Activated T-cell treated with anti-CD3 and anti-CD28 coated beads, Interleukin-2, amount 50 U/mL, for 72 hours (primary cell): ENCODE data around the gene GPRC5C. TPM values are rescaled to one million over a fixed set of nuclear protein-coding genes. Genes with fewer than 3 reads are reported as not detected.
"Not testable (repeated sequence)": the region's sequence is repeated elsewhere in the genome, so short reads cannot be mapped to it uniquely, and the experiment has no call there.

Experiments
- ATAC-seq, 2 donors: fragments of 150-1000 bp; cut with Tn5 transposase; replicated peaks in 1 of 2; 2 replicates each; pipeline ENCODE4 v1.10.0; 2021; ENCODE audit warnings: moderate library complexity in 2 of 2, mild to moderate bottlenecking in 1 of 2
- DNase-seq, 2 donors: peaks; one replicate each; pipeline ENCODE4 v3.0.0; 2021 to 2022; ENCODE audit warnings: mixed read lengths in 1 of 2
- H3K27ac Mint-ChIP-seq: one replicate; pipeline ENCODE4 v1.8.0; 2022; ENCODE audit warnings: mild to moderate bottlenecking, moderate library complexity, mixed read lengths
- H3K27me3 Mint-ChIP-seq: one replicate; pipeline ENCODE4 v1.8.0; 2022; ENCODE audit warnings: low read depth, mixed read lengths
- H3K36me3 Mint-ChIP-seq, 2 donors: one replicate each; pipeline ENCODE4 v1.8.0; 2022; ENCODE audit warnings: mixed read lengths in 2 of 2, mild to moderate bottlenecking in 1 of 2; ENCODE audit not compliant: insufficient read depth in 2 of 2
- H3K4me1 Mint-ChIP-seq: one replicate; pipeline ENCODE4 v1.8.0; 2022; ENCODE audit warnings: low read depth, mixed read lengths
- H3K4me3 Mint-ChIP-seq, 2 donors: one replicate each; pipeline ENCODE4 v1.8.0; 2022; ENCODE audit warnings: mild to moderate bottlenecking in 2 of 2, mixed read lengths in 2 of 2, moderate library complexity in 2 of 2
- H3K9me3 Mint-ChIP-seq, 2 donors: one replicate each; pipeline ENCODE4 v1.8.0; 2022; ENCODE audit warnings: mixed read lengths in 2 of 2
- total RNA-seq, 2 donors: library from RNA; stranded (reverse); gene quantifications; one replicate each; pipeline ENCODE4 v1.2.3, GENCODE V29; 2022

Gene GPRC5C
- total RNA-seq, 2 donors from 2014 or later = 1.3 to 2.3 TPM

DNA sequence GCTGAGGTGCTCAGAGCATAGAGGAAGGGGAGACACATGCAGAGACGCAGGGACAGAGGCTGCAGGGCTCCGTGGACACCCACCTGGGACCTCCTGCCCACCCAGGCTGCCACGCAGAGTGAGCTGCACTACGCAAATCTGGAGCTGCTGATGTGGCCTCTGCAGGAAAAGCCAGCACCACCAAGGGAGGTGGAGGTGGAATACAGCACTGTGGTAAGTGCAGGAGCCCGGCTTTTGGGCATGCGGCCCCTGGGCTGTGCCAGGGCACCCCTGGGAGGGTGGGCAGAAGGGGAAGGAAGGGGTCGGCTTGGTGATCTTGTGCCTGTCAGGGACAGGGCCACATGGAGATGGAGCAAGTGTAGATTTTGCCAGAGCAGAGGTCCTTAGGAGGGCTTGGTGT, 49.7 kb downstream of the GPRC5C start:
- Mint-ChIP-seq H3K4me3 (no peak overlapping the region), H3K27ac (no peak overlapping the region), H3K9me3 (peaks cover 2 to 4% of the 10 kb centered on the region in 2 donors), H3K27me3 (no peaks in the 10 kb centered on the region), H3K36me3 (peaks cover 0 to 4% of the 10 kb centered on the region in 2 donors), H3K4me1 (peaks cover 35% of the 10 kb centered on the region)
- DNase-seq = no peak
- no peak for ATAC-seq

DNA sequence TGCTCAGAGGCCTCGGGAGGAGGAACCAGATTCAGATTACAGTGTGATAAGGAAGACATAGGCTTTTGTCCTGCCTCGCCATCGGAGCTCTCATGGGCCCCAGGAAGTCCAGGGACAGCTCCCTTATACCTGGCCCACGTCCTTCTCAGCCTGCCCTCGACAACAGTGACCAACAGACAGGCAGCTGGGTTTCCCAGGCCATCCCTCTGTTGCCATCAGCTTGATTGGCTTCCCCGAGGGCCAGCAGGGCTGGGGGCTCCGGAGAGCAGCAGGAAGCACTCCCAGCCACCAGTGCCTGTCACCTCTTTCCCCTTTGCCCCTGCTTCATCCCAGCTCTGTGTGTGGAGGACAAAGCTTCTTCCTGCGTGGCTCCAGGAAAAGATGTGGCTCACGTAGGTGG, 52.2 kb downstream of the GPRC5C start:
- DNase-seq (no peak), ATAC-seq (no peak)
- H3K4me3 Mint-ChIP-seq = no peak overlapping the region
- no peaks in the 10 kb centered on the region for H3K27me3 Mint-ChIP-seq
- no peak overlapping the region for H3K27ac Mint-ChIP-seq
- H3K36me3 Mint-ChIP-seq = peaks cover 0 to 1% of the 10 kb centered on the region in 2 donors
- peaks cover 0 to 1% of the 10 kb centered on the region in 2 donors for H3K9me3 Mint-ChIP-seq
- H3K4me1 Mint-ChIP-seq = peaks cover 20% of the 10 kb centered on the region

GRCh38 chr17:74485022-74485743, 53.3 kb downstream of the GPRC5C start:
- no peak for ATAC-seq
- no peak overlapping the region for H3K4me3 Mint-ChIP-seq

DNA sequence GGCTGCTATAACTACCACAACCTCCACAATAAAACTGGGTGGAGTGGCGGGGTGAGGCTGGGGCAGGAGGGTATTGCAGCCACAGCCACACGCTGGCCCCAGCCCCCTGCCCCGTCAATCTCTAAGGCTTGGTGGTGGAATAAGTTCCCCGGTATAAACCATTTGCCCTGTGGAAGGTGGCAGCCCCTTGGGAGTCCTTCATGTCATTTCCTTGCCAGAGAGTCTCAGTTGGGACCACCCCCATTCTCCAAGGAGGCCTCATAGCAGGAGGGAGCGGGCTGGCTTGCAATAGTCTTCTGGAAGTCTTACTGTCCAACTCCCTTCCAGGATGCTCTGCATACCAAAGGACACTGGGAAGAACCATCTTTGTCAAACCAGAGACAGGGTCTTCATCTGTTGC, 54.0 kb downstream of the GPRC5C start:
- Mint-ChIP-seq H3K36me3 (peaks cover 0 to 3% of the 10 kb centered on the region in 2 donors), H3K4me1 (peaks cover 6% of the 10 kb centered on the region), H3K9me3 (peaks cover 0 to 4% of the 10 kb centered on the region in 2 donors), H3K4me3 (no peak overlapping the region), H3K27me3 (no peaks in the 10 kb centered on the region), H3K27ac (no peak overlapping the region)
- ATAC-seq (no peak), DNase-seq (no peak)

More at GRCh38 chr17:74485022-74485743, 53.3 kb downstream of the GPRC5C start:
- no peak for DNase-seq
- peaks cover 9% of the 10 kb centered on the region for H3K4me1 Mint-ChIP-seq
- H3K36me3 Mint-ChIP-seq = peaks cover 0 to 3% of the 10 kb centered on the region in 2 donors
- peaks cover 0 to 4% of the 10 kb centered on the region in 2 donors for H3K9me3 Mint-ChIP-seq
- no peak overlapping the region for H3K27ac Mint-ChIP-seq
- H3K27me3 Mint-ChIP-seq = no peaks in the 10 kb centered on the region

- not testable (repeated sequence) for H3K4me3 Mint-ChIP-seq, DNase-seq, H3K4me1 Mint-ChIP-seq, H3K27ac Mint-ChIP-seq, H3K27me3 Mint-ChIP-seq, ATAC-seq, H3K9me3 Mint-ChIP-seq, H3K36me3 Mint-ChIP-seq
Measured at GRCh38 chr17:74488276-74488675, 56.4 kb downstream of the GPRC5C start.

GRCh38 chr17:74490716-74491115, 58.8 kb downstream of the GPRC5C start:
- DNase-seq (no peak), ATAC-seq (no peak)
- Mint-ChIP-seq H3K36me3 (peaks cover 0 to 3% of the 10 kb centered on the region in 2 donors), H3K27me3 (no peaks in the 10 kb centered on the region), H3K4me3 (no peak overlapping the region), H3K4me1 (no peaks in the 10 kb centered on the region), H3K27ac (no peak overlapping the region), H3K9me3 (peaks cover 0 to 4% of the 10 kb centered on the region in 2 donors)

DNA sequence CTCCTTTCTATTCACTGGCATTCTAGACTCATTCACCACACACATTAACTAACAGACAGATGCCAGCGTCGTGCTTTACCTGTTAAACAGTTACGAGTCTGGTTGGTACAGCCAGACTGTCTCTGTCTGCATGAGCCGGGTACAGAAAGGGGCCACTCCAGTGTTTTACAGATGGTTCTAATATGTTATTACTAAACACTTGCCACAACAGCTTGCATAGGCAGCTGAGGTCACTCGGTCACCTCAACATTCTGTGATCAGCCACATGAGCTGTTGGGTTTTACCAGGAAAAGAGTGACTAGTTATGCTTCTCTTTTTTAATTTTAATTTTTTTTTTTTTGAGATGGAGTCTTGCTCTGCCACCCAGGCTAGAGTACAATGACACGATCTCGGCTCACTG, 59.7 kb downstream of the GPRC5C start:
- Mint-ChIP-seq H3K4me1 (no peaks in the 10 kb centered on the region), H3K36me3 (peaks cover 0 to 3% of the 10 kb centered on the region in 2 donors), H3K9me3 (peaks cover 0 to 4% of the 10 kb centered on the region in 2 donors), H3K4me3 (no peak overlapping the region), H3K27ac (no peak overlapping the region), H3K27me3 (no peaks in the 10 kb centered on the region)
- ATAC-seq (peak in 1 of 2 donors; percentile 39), DNase-seq (no peak)

DNA sequence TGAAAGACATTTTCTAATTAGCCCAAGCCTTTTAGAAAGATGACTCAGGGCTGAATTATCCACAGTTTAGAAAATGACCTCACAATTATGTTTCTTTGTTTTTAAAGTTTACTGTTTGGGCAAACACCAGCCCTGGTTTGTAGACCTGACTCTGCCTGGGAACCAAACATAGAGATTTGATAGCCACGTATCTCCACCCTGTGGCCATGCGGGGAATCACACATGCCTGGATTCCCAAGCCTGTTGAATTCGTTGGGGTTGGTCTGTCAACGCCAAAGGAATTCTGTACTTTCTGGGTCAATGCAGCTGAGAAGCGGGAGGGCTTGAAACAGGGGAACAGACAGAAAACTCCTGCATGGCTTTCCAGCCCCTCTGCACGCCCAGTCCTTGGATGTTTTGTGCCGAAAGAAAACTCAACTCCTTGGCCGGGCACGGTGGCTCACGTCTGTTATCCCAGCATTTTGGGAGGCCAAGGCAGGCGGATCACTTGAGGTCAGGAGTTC, 61.5 kb downstream of the GPRC5C start:
- no peaks in the 10 kb centered on the region for H3K4me1 Mint-ChIP-seq
- peaks cover 0 to 4% of the 10 kb centered on the region in 2 donors for H3K9me3 Mint-ChIP-seq
- no peak overlapping the region for H3K4me3 Mint-ChIP-seq
- no peak overlapping the region for H3K27ac Mint-ChIP-seq
- peaks cover 0 to 3% of the 10 kb centered on the region in 2 donors for H3K36me3 Mint-ChIP-seq
- DNase-seq (peak; percentile 56 to 62), ATAC-seq (peak; percentile 65 to 73)
- H3K27me3 Mint-ChIP-seq = peaks cover 5% of the 10 kb centered on the region

Other genes with a start within 250 kb of the GPRC5C start
- 1,000 to 10,000 TPM; 1,255 to 1,305 TPM for gene RPL38, start 228.4 kb upstream of the GPRC5C start, total RNA-seq
- gene TTYH2, start 218.5 kb upstream of the GPRC5C start, total RNA-seq = 1 to 10 TPM; 5.3 to 7.2 TPM
- 1 to 10 TPM; 1.4 TPM for gene DNAI2, start 157.9 kb upstream of the GPRC5C start, total RNA-seq
- gene KIF19, start 105.9 kb upstream of the GPRC5C start, total RNA-seq = under 1 TPM in 1 of 2 donors, not detected in 1; 0.25 TPM
- gene BTBD17, start 70.2 kb upstream of the GPRC5C start, total RNA-seq = not detected
- not detected for gene GPR142, start 64.6 kb upstream of the GPRC5C start, total RNA-seq
- 1 to 10 TPM; 3.9 to 7.2 TPM for gene CD300A, start 34.5 kb downstream of the GPRC5C start, total RNA-seq
- not detected for gene CD300LB, start 99.4 kb downstream of the GPRC5C start, total RNA-seq
- gene CD300C, start 114.0 kb downstream of the GPRC5C start, total RNA-seq = under 1 TPM in 1 of 2 donors, not detected in 1; 0.16 TPM
- not detected for gene CD300H, start 135.4 kb downstream of the GPRC5C start, total RNA-seq
- under 1 TPM; 0.19 to 0.31 TPM for gene CD300LD, start 160.2 kb downstream of the GPRC5C start, total RNA-seq
- not detected for gene CD300E, start 191.7 kb downstream of the GPRC5C start, total RNA-seq